ENCODE results near the gene RABGAP1L.

GRCh38 chr1:174428033-174428432, 268.7 kb downstream of the RABGAP1L start:
- no peak for TF ChIP-seq CTCF (IDR thresholded peaks at IDR 0.05)
- no peak for TF ChIP-seq POLR2A (IDR thresholded peaks at IDR 0.05)

Data from lower leg skin (tissue), 3 donors.